Stimulated activated CD4-positive, alpha-beta T cell treated with anti-CD3 and anti-CD28 coated beads, Interleukin-15, amount 100 ng/mL, for 1 hour (primary cell): Measurements from ENCODE around the gene C4orf36.

ENCODE experiments used
- DNase-seq, 2 donors: peaks; one replicate each; pipeline ENCODE4 v3.0.0-alpha.2; 2020; ENCODE audit warnings: low read depth in 1 of 2, low spot score in 1 of 2

Gene C4orf36

GRCh38 chr4:86891762-86892635 is at the start of gene C4orf36:
C4orf36 (minus strand) TSS chr4:86892422; CDS start chr4:86891520, 902 bp downstream.
- peak in 1 of 2 donors; percentile 8 for DNase-seq

- DNase-seq, result no peak
These were observed 48.8 kb upstream of the C4orf36 start for GRCh38 chr4:86940920-86941460.

DNA sequence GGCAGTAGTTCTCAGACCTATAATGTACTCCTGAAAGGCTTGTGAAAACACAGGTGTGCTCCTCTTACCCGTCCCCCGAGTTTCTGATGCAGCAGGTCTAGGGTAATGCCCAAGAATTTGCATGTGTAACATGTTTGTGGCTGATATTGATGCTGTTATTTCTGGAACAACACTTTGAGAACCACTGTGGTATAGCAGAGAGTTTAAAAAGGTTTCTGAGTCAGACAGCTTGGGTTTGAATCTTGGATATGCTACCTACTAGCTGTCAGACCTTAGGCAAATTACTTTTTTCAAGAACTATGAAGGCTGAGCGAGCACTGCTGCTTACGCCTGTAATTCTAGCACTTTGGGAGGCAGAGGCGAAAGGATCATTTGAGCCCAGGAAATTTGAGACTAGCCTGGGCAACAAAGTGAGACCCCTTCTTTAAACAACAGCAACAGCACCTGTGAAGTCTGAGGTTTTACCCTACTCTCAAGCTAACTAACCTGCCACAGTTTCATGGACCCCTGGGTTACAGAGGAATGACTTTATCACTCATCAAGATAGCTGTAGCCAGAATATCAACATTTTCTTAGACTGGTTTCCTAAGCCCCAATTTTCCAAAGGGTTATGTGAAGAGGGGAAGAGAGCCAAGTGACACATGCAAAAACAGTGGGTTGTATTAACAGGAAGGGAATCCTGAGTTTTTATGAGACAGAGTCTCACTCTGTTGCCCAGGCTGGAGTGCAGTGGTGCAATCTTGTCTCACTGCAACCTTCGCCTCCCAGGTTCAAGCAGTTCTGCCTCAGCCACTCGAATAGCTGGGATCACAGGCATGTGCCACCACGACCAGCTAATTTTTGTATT is 47.7 kb upstream of the C4orf36 start:
- DNase-seq, result no peak

DNA sequence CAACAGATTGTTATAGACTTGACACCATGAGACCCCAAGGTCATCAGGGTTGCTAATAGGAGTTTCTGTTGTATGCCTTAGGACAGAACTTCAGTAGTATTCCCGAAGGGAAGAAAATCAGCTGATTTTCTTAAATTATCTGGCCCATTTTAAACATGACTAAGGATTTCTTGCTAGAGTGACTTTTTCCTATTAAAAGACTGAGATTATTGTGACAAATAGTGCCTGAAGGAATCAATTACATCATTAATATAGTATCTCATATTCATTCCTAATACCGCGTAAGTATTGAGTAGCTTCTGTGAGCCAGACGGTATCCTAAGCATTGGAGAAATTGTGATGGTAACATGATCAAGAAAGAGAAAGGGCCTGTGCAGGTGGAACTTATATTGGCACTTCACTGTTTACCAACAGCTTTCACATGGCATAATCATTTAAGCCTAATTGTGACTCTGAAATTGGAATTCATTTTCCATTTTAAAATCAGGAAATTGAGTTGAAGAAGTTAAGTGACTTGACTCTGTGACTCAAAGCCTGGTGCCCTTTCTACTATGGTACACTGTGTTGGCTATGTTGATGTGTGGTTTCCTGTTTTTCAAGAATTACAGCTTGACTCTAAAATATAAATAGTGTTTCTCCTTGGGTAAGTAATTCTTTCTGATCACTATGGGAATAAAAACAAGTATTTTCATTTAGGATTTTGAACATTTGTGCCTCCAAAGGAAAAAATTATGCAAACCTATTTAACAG is 46.7 kb upstream of the C4orf36 start:
- DNase-seq, result no peak

DNA sequence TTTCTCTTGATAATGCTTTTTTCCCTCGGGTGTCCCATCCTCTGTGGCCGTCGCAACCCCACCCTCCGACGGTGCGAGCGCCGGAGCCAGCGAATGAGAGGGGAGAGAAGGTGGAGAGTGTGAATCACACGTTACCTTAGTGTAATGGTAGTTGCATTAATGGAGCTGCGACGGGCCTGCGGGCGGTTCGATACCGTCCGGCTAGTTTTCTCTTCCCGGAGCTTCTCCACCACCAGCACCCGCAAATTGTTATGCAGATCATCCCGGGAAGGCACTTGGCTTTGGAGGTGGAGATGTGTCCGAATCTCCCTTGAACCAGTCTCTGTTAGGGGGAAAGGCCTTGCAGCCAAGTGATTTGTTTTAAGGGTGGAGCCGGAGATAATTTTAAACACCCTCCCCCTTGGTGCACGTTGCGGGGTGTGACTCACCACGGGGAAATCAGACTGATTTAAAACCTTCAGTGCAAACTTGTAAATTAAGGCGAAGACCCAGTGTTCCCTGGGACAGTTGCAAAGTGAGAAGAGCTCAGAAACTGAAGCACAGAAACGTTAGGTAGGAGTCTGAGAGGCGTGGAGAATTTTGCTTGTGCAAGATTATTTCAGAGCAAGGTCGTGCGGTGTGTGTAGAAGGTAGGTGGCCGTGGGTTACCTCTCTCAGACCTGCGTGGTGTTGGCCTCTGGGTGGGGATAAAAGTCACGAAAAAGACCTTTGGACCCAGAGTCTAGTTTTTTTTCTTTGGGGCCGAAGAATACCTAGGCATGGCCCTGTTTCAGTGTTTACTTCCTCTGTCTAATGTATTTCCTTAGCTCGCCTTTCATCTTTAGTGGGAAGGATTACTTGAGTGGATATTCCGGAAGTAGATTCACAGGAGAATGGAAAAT is 43.9 kb upstream of the C4orf36 start:
- peak; percentile 56 to 61 for DNase-seq

GRCh38 chr4:86935566-86935852 is 43.3 kb upstream of the C4orf36 start:
- no peak for DNase-seq

DNA sequence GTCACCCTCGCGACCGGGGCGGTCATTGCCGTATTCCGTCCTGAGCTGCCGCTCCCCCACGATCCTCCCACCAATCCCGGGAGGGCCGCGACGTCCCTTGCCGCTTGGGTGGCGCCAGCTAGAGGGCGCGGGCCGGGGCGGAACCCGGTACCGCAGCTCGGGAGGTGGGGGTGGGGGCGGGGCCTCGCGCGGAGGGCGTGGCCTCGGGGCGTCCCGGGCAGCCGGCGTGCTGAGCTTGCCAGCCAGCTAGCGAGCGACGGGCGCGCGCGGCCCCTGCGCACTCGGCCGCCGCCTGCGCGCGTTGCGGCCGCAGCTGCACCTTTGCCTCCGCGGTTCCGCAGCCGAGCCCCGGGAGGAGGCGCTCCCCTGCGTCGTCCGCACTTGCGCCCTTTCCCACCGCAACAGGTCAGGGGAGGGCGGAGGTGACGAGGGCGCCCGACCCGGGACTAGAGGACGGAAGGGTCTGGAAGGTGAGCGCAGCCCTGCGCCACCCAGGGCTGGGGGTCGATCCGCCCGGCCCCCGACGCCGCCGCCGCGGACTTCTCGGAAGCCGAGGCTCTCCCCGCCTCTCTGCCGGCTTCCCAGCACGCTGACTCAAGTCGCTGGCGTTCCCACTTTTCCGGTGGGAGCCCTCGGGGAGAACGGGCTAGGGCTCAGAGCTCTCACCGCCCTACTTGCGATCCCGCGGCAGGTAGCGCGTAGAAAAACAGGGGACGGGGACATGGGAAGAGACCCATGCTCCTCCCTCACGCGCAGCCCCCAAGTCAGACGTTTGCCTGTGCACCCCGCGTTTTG is 42.7 kb upstream of the C4orf36 start, which contains the start of gene AFF1:
AFF1 (plus strand) TSS at position 241 of the 795 bp plus-strand sequence. CDS start 13,523 bp downstream, outside the sequence.
- DNase-seq, result peak; percentile 75 to 77

DNA sequence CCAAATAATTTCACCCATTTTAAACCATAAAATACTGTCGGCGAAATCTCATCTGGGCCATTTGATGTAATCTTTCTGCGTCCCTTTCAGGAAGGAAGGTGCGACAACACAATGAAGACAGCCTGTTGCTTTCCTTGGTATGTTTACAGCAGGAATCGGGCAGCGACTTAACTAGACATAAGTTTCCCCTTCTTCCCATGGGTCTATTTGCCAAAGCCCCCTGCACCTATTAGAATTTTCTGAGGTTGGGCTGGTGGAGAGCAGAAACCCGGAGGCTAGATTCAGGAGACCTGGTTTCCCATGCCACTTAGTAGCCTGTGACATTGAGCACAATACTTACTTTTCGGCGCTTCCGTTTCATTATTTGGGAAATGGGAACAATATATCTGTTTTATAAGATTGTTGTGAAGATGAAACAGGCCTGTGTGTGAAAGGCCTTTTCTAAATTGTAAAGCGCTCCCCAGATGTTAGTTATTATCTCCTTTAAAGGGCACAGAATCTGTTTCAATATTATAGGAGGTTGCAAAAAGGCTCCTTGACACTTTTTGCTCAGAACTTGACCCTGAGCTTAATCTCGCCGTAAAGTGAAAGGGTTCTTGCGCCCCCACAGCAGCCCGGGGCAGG is 42.0 kb upstream of the C4orf36 start:
- no peak for DNase-seq

DNA sequence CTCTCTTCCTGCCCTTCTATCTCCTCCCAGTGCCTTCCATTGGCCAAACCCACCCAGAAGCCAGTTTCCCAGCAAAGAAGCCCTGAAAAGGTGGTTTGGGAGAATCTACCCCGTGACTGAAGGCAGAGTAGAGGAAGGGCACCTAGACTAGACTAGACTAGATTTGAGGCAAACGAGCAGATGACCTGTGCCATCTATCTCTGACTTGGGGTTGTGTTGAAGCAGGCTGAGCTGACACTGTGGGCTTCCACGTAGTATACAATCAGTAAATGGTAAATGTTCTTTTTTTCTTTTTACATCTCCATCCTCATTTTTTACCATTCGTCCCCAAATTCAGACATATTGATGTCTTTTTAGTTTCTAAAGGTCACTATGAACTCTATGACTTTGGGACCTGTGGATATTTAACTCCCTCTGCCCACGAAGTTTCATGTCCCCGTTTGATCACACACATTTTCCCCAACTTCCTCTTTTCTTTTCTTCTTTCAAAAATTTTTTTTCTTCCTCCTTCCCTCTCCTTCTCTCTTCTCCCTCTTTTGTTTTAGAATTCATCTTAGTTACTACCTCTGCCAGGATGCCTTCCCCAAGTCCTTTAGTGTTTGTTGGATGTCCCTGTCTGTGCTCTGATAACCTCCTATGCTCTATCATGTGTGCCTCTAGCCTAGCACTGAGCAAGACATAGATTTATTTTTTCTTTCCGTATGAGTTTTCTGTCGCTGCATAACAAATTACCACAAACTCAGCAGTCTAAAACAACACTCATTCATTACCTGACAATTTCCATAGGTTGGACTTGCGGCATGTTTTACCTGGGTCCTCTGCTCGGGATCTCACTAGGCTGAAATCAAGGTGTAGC is 36.4 kb upstream of the C4orf36 start:
- DNase-seq, result no peak

DNA sequence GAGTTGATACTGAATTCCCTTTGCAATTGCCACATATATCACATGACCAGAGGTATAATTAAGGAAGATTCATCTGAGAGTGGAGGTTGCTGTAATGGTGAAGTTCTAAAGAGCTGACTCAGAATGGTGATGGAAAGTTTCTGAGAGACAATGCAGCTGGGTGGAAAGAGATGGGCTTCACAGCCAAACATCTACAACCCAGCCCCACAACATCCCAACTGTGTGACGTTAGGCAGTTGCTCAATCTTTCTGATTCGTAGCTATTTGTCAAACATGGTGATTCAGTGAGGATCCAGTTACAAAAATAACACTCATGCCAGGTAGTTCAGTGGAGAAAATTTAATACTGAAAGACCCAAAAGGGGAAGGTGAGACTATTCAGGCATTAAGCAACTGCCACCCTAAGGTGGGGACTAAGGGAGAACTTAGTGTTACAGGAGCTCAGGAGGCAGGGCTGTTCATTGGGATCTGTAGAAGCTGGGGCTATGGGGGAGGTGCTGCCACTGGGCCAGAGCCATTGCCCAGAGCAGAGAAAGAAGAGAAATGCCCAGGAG is 35.7 kb upstream of the C4orf36 start:
- DNase-seq, result no peak

GRCh38 chr4:86926435-86927086 is 34.3 kb upstream of the C4orf36 start:
- DNase-seq, result no peak

DNA sequence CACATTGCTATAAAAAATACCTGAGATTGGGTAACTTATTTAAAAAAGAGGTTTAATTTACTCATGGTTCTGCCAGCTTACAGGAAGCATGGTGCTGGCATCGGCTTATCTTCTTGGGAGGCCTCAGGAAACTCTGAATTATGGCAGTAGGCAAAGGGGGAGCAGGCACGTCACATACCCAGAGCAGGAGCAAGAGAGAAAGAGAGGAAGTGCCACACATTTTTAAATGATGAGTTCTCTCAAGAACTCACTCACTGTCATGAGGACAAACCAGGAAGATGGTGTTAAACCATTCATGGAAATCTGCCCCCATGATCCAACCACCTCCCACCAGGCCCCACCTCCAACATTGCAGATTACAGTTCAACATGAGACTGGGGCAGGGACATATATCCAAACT is 32.6 kb upstream of the C4orf36 start:
- DNase-seq, result no peak

GRCh38 chr4:86921608-86922252 is 29.5 kb upstream of the C4orf36 start:
- no peak for DNase-seq

DNA sequence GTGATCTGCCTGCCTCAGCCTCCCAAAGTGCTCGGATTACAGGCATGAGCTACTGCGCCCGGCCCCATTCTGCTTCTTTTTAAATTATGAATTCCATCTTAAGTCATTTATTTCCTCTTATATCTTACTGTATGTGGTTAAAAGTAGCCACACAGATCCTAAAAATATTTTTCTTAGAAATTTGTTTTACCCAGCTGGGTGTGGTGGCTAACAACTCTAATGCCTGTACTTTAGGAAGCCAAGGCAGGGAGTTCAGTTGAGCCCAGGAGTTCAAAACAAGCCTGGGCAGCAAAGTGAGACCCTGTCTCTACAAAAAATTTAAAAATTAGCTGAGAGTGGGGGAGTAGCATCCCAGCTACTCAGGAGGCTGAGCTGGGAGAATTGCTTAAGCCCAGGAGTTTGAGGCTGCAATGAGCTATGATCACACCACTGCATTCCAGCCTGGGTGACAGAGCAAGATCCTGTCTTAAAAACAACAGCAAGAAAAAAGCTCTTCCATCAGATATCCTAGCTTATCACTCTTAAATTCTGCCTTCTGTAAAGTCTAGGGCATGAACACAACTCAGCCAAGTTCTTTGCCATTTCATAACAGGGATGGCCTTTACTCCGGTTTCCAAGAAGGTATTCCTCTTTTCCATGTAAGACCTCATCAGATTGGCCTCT is 27.5 kb upstream of the C4orf36 start:
- no peak for DNase-seq

GRCh38 chr4:86918539-86919072 is 26.4 kb upstream of the C4orf36 start:
- DNase-seq, result no peak
